ENCODE results near the gene MSL2. TPM values are rescaled to one million over a fixed set of nuclear protein-coding genes. Genes with fewer than 3 reads are reported as not detected.
"Not testable (repeated sequence)": the region's sequence is repeated elsewhere in the genome, so short reads cannot be mapped to it uniquely, and the experiment has no call there.

Gene MSL2
- total RNA-seq, 1 experiment from 2014 or later, result 37.8 TPM

- Mint-ChIP-seq H3K36me3 (peaks cover 28% of the 10 kb centered on the region), H3K4me1 (no peaks in the 10 kb centered on the region), H3K9me3 (peaks cover 34% of the 10 kb centered on the region), H3K4me3 (no peak overlapping the region), H3K27ac (no peak overlapping the region), H3K27me3 (ENCODE audit: low read depth) (peaks cover under 1% of the 10 kb centered on the region; the same call in 1 of the 2 replicates)
- CTCF ChIA-PET, result no interaction called here
- no peak for DNase-seq (ENCODE audit: low spot score)
- POLR2A ChIA-PET, result no interaction called here
- no peak for ATAC-seq
- TF ChIP-seq HMGXB4 (CRISPR knock-in tag; IDR thresholded peaks at IDR 0.05), result no peak
- no peak for TF ChIP-seq CDX4 (CRISPR knock-in tag; IDR thresholded peaks at IDR 0.05; ENCODE audit: borderline replicate concordance)
- TF ChIP-seq ZNF671 (CRISPR knock-in tag; IDR thresholded peaks at IDR 0.05), result no peak
- TF ChIP-seq ESRRA (CRISPR knock-in tag; IDR thresholded peaks at IDR 0.05; ENCODE audit: borderline replicate concordance), result no peak
- TF ChIP-seq ZNF219 (CRISPR knock-in tag; IDR thresholded peaks at IDR 0.05; ENCODE audit: borderline replicate concordance), result no peak
- no peak for TF ChIP-seq ZMAT4 (CRISPR knock-in tag; IDR thresholded peaks at IDR 0.05)
- TF ChIP-seq, protein P1, sequence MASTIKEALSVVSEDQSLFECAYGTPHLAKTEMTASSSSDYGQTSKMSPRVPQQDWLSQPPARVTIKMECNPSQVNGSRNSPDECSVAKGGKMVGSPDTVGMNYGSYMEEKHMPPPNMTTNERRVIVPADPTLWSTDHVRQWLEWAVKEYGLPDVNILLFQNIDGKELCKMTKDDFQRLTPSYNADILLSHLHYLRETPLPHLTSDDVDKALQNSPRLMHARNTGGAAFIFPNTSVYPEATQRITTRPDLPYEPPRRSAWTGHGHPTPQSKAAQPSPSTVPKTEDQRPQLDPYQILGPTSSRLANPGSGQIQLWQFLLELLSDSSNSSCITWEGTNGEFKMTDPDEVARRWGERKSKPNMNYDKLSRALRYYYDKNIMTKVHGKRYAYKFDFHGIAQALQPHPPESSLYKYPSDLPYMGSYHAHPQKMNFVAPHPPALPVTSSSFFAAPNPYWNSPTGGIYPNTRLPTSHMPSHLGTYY (CRISPR knock-in tag; IDR thresholded peaks at IDR 0.05), result no peak
- no peak for TF ChIP-seq JAZF1 (CRISPR knock-in tag; IDR thresholded peaks at IDR 0.05)
- no peak for TF ChIP-seq SOX15 (CRISPR knock-in tag; IDR thresholded peaks at IDR 0.05)
Observed at GRCh38 chr3:136122006-136122405, 74.1 kb downstream of the MSL2 start.

GRCh38 chr3:136120373-136121348 lies 75.5 kb downstream of the MSL2 start:
- ChIA-PET POLR2A (no interaction called here), CTCF (no interaction called here)
- Mint-ChIP-seq H3K36me3 (peaks cover 24% of the 10 kb centered on the region), H3K9me3 (peaks cover 39% of the 10 kb centered on the region), H3K4me3 (no peak overlapping the region), H3K4me1 (no peaks in the 10 kb centered on the region), H3K27me3 (ENCODE audit: low read depth) (peaks cover 3% of the 10 kb centered on the region), H3K27ac (no peak overlapping the region)
- no peak for ATAC-seq
- TF ChIP-seq CREM (CRISPR knock-in tag; IDR thresholded peaks at IDR 0.05) (no peak), ZNF423 (CRISPR knock-in tag; IDR thresholded peaks at IDR 0.05) (no peak)
- TF ChIP-seq, protein P2, sequence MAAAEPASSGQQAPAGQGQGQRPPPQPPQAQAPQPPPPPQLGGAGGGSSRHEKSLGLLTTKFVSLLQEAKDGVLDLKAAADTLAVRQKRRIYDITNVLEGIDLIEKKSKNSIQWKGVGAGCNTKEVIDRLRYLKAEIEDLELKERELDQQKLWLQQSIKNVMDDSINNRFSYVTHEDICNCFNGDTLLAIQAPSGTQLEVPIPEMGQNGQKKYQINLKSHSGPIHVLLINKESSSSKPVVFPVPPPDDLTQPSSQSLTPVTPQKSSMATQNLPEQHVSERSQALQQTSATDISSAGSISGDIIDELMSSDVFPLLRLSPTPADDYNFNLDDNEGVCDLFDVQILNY (CRISPR knock-in tag; IDR thresholded peaks at IDR 0.05), result no peak
- DNase-seq (ENCODE audit: low spot score), result no peak

DNA sequence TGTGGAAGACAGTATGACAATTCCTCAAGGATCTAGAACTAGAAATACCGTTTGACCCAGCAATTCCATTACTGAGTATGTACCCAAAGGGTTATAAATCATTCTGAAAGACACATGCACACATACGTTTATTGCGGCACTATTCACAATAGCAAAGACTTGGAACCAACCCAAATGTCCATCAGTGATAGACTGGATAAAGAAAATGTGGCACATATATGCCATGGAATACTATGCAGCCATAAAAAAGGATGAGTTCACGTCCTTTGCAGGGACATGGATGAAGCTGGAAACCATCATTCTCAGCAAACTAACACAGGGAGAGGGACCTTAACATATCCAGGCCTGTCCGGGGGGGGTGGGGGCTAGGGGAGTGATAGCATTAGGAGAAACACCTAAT lies 76.4 kb downstream of the MSL2 start:
- DNase-seq (ENCODE audit: low spot score); H3K27ac Mint-ChIP-seq; H3K27me3 Mint-ChIP-seq (ENCODE audit: low read depth); CTCF ChIA-PET; ATAC-seq; POLR2A ChIA-PET; H3K4me1 Mint-ChIP-seq; H3K4me3 Mint-ChIP-seq: not testable (repeated sequence)
- Mint-ChIP-seq H3K36me3 (peaks cover 30% of the 10 kb centered on the region), H3K9me3 (peaks cover 43% of the 10 kb centered on the region)

- CTCF ChIA-PET; H3K27me3 Mint-ChIP-seq (ENCODE audit: low read depth); H3K4me3 Mint-ChIP-seq; H3K27ac Mint-ChIP-seq; H3K4me1 Mint-ChIP-seq; DNase-seq (ENCODE audit: low spot score); ATAC-seq; POLR2A ChIA-PET: not testable (repeated sequence)
- Mint-ChIP-seq H3K9me3 (peaks cover 47% of the 10 kb centered on the region), H3K36me3 (peaks cover 29% of the 10 kb centered on the region)
Observed at GRCh38 chr3:136119332-136119731, 76.8 kb downstream of the MSL2 start.

Data from WTC11 (cell line).